HepG2 (cell line): ENCODE results near the gene SMPX. TPM values are rescaled to one million over a fixed set of nuclear protein-coding genes. Genes with fewer than 3 reads are reported as not detected.

Experiments used
- ATAC-seq: fragments of 200-7000 bp; cut with Tn5 transposase; 3 replicates; pipeline ENCODE4 v1.9.1; 2020; ENCODE audit warnings: mild to moderate bottlenecking, moderate library complexity
- BruUV-seq: library from RNA; stranded (reverse); fragments of 400-500 nt; replicated peaks from 2 replicates; lab custom pipeline; 2021; lab: Mats Ljungman, UMichigan
- CTCF ChIA-PET: fragments of 300-600 bp; formaldehyde crosslinking; extraction: SDS; loops from one replicate; lab custom pipeline; 2021; ENCODE audit warnings: low total read pairs, inconsistent platforms, low intra/inter-chr PET ratio; lab: Yijun Ruan, JAX
- POLR2A ChIA-PET: fragments of 350-600 bp; sonication (Branson Sonifier 250); formaldehyde crosslinking; loops from one replicate; lab custom pipeline; 2020; ENCODE audit warnings: antibody characterized with exemption, inconsistent platforms; lab: Yijun Ruan, JAX
- DNase-seq: peaks from one replicate; pipeline ENCODE4 v3.0.0-alpha.2; 2015; ENCODE audit warnings: low spot score
- FAIRE-seq: peaks from 3 replicates; lab custom pipeline; 2011; peaks lifted over from hg19 to GRCh38; lab: Jason Lieb, UNC
- H2AFZ ChIP-seq: one replicate; pipeline ENCODE4 v1.6.1; 2011; ENCODE audit warnings: low read length, inconsistent platforms
- H3K27ac ChIP-seq: fragments of 300-600 bp; 3 replicates; pipeline ENCODE4 v1.8.0; 2011; ENCODE audit warnings: mixed run types, mild to moderate bottlenecking, mixed read lengths, low read length, inconsistent platforms; ENCODE audit not compliant: insufficient read depth; ENCODE audit errors: extremely low read length
- H3K27me3 ChIP-seq, 2 experiments: fragments of 200-600 bp in 1 of 2; 2 replicates in 1 of 2; 3 replicates in 1 of 2; pipeline versions ENCODE4 v1.6.0 to v1.8.0; 2011; ENCODE audit warnings: low read length in 2 of 2, mild to moderate bottlenecking in 2 of 2, moderate library complexity in 2 of 2, inconsistent platforms in 1 of 2; ENCODE audit not compliant: insufficient read depth in 2 of 2, control insufficient read depth in 1 of 2
- H3K36me3 ChIP-seq, 2 experiments: fragments of 200-600 bp in 1 of 2; replicated peaks in 1 of 2; 2 replicates in 1 of 2; 3 replicates in 1 of 2; pipeline versions ENCODE4 v1.5.1 to v1.8.0; 2011; ENCODE audit warnings: low read length in 2 of 2, inconsistent platforms in 1 of 2; ENCODE audit not compliant: insufficient read depth in 2 of 2, control insufficient read depth in 1 of 2
- H3K4me1 ChIP-seq: 2 replicates; pipeline ENCODE4 v1.5.1; 2012; ENCODE audit warnings: low read length, inconsistent platforms; ENCODE audit not compliant: insufficient read depth
- H3K4me2 ChIP-seq: 2 replicates; pipeline ENCODE4 v1.6.0; 2011; ENCODE audit warnings: low read depth, low read length, inconsistent platforms
- H3K4me3 ChIP-seq, 3 experiments: fragments of 200-600 bp in 1 of 3; sonication (generic), shearing (Covaris generic) in 1 of 3; replicated peaks in 1 of 3; 2 replicates each; pipeline ENCODE4 v1.5.1; 2011 to 2016; ENCODE audit warnings: low read length in 3 of 3, inconsistent platforms in 2 of 3, low read depth in 2 of 3, mild to moderate bottlenecking in 2 of 3, control low read depth in 1 of 3, mixed read lengths in 1 of 3; ENCODE audit not compliant: insufficient read depth in 1 of 3
- H3K79me2 ChIP-seq: one replicate; pipeline ENCODE4 v1.6.1; 2011; ENCODE audit warnings: low read length, inconsistent platforms; ENCODE audit not compliant: insufficient read depth
- H3K9ac ChIP-seq: 2 replicates; pipeline ENCODE4 v1.6.0; 2011; ENCODE audit warnings: mild to moderate bottlenecking, low read depth, low read length, inconsistent platforms; ENCODE audit not compliant: insufficient read depth
- H3K9me3 ChIP-seq: 2 replicates; pipeline ENCODE4 v1.5.1; 2012; ENCODE audit warnings: mild to moderate bottlenecking, low read length
- H4K20me1 ChIP-seq: 2 replicates; pipeline ENCODE4 v1.6.0; 2011; ENCODE audit warnings: inconsistent platforms, mild to moderate bottlenecking, low read length, moderate library complexity; ENCODE audit not compliant: insufficient read depth
- ATRX ChIP-seq: sonication (generic); formaldehyde crosslinking; IDR thresholded peaks from 2 replicates; pipeline ENCODE4 v1.4.0; 2020; ENCODE audit warnings: missing genetic modification reagents, borderline replicate concordance
- CTCF ChIP-seq: sonication (generic); formaldehyde crosslinking; IDR thresholded peaks from 2 replicates; pipeline ENCODE4 v1.5.0; 2020; ENCODE audit warnings: mild to moderate bottlenecking, missing genetic modification reagents, moderate library complexity
- GFI1 ChIP-seq: sonication (generic); formaldehyde crosslinking; IDR thresholded peaks from 2 replicates; pipeline ENCODE4 v1.5.0; 2020; ENCODE audit warnings: missing genetic modification reagents, mild to moderate bottlenecking, borderline replicate concordance
- MAF1 ChIP-seq: sonication (generic); formaldehyde crosslinking; IDR thresholded peaks from 2 replicates; pipeline ENCODE4 v1.5.0; 2020; ENCODE audit warnings: missing genetic modification reagents, borderline replicate concordance
- NFYC ChIP-seq: IDR thresholded peaks from 2 replicates; pipeline ENCODE4 v1.6.1; 2016; ENCODE audit warnings: missing genetic modification reagents, missing compliant biosample characterization
- RBAK ChIP-seq: sonication (generic); formaldehyde crosslinking; IDR thresholded peaks from 2 replicates; pipeline ENCODE4 v1.5.1; 2020; ENCODE audit warnings: mild to moderate bottlenecking, missing genetic modification reagents
- STAG1 ChIP-seq: sonication (generic); formaldehyde crosslinking; IDR thresholded peaks from 2 replicates; pipeline ENCODE4 v1.4.0; 2020; ENCODE audit warnings: missing genetic modification reagents
- ZFYVE20 ChIP-seq: sonication (generic); formaldehyde crosslinking; IDR thresholded peaks from 2 replicates; pipeline ENCODE4 v1.8.0; 2023; ENCODE audit warnings: low read depth, mild to moderate bottlenecking, moderate library complexity, missing genetic modification reagents, borderline replicate concordance
- ZNF350 ChIP-seq: sonication (generic); formaldehyde crosslinking; IDR thresholded peaks from 2 replicates; pipeline ENCODE4 v1.4.0; 2020; ENCODE audit warnings: mild to moderate bottlenecking, low read depth, missing genetic modification reagents, borderline replicate concordance
- ZNF512B ChIP-seq: sonication (generic); formaldehyde crosslinking; IDR thresholded peaks from 2 replicates; pipeline ENCODE4 v1.5.1; 2020; ENCODE audit warnings: missing genetic modification reagents, mild to moderate bottlenecking, borderline replicate concordance
- ZNF703 ChIP-seq: sonication (generic); formaldehyde crosslinking; IDR thresholded peaks from 2 replicates; pipeline ENCODE4 v1.5.1; 2020; ENCODE audit warnings: missing genetic modification reagents, mild to moderate bottlenecking, moderate library complexity, borderline replicate concordance
- ZNF720 ChIP-seq: sonication (generic); formaldehyde crosslinking; IDR thresholded peaks from 2 replicates; pipeline ENCODE4 v1.4.0; 2020; ENCODE audit warnings: missing genetic modification reagents
- ZNF773 ChIP-seq: sonication (generic); formaldehyde crosslinking; IDR thresholded peaks from 2 replicates; pipeline ENCODE4 v1.4.0; 2020; ENCODE audit warnings: missing genetic modification reagents, borderline replicate concordance
- WGBS: methylation state at CpG from one replicate; pipeline ENCODE4 v1.1.6; 2017; ENCODE audit warnings: low lambda C conversion rate; 5-methylcytosine and 5-hydroxymethylcytosine counted together
- in situ Hi-C: cut with HindIII; loops from 2 replicates; pipeline ENCODE4 v1.10.0; 2017; ENCODE audit warnings: low pct_unique_long_range_greater_than_20kb; ENCODE audit not compliant: extremely low pct_ligation_motif_present
- intact Hi-C: fragments of 100-400 bp; cut with micrococcal nuclease; formaldehyde crosslinking; loops from one replicate; pipeline ENCODE4 v1.10.0; 2022; ENCODE audit not compliant: unreplicated experiment
- polyA plus RNA-seq, 8 experiments: library from polyadenylated mRNA; depleted of rRNA in 3 of 8; stranded (reverse) in 7 of 8; unstranded in 1 of 8; fragments of >200 nt; fragmentation: Illumina TruSeq in 4 of 8; extraction: Trizol in 4 of 8; gene quantifications; 2 replicates each; pipeline versions ENCODE4 v1.2.1 to v1.2.3, GENCODE V29; 2011 to 2016; ENCODE audit warnings: low read depth in 4 of 8, missing spikeins in 1 of 8, mixed read lengths in 1 of 8; ENCODE audit not compliant: insufficient read depth in 1 of 8
- total RNA-seq, 5 experiments: library from RNA; depleted of rRNA; stranded (reverse); fragments of >200 nt; fragmentation: Illumina TruSeq; extraction: Trizol; gene quantifications; 2 replicates each; pipeline ENCODE4 v1.2.3, GENCODE V29; 2016; ENCODE audit warnings: low read depth in 1 of 5
- TF ChIP-seq, protein P1 (sequence below): sonication (generic); formaldehyde crosslinking; IDR thresholded peaks from 2 replicates; pipeline ENCODE4 v1.4.0; 2020; ENCODE audit warnings: missing genetic modification reagents

SMPX gene
- total and polyA plus RNA-seq, 2 of the 13 experiments (the other 11 are each of a cell fraction or from before 2014, with no cell fraction given), result 0.95 to 1.8 TPM

DNA sequence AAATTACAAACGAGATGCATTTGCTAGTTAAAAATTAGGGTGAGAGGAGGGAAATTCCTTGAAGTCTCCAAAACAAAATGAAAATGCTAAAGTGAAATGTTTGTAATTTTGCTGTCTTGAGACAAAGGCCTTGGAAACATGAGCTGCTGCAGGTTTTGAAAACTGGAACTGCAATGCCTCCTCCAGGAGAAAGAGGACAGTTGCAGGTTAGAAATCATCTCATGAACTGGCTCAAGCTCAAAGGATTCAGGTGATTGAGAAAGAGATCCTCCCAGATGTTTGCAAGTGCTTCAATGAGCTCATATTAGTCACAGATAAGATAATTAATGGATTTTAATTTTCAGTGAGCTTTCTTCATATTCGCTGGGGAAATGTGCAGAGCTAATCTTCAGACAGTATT, 32.4 kb downstream of the SMPX start:
- FAIRE-seq (peak; percentile 54), ATAC-seq (peak; percentile 56; the same call in 2 of the 3 replicates), DNase-seq (peak; percentile 27)
- H3K9ac ChIP-seq, result no peak overlapping the region
- H2AFZ ChIP-seq, result no peak overlapping the region
- H3K27ac ChIP-seq, result no peak overlapping the region
- no peaks in the 10 kb centered on the region for H3K9me3 ChIP-seq
- no peaks in the 10 kb centered on the region for H4K20me1 ChIP-seq
- H3K4me1 ChIP-seq, result peaks cover 37% of the 10 kb centered on the region
- ChIA-PET CTCF (no interaction called here), POLR2A (no interaction called here)
- no peak for TF ChIP-seq ZNF773 (CRISPR knock-in tag)
- TF ChIP-seq ZNF703 (CRISPR knock-in tag), result no peak
- TF ChIP-seq RBAK (CRISPR knock-in tag), result no peak
- peak; percentile 65 for TF ChIP-seq CTCF (CRISPR knock-in tag)
- TF ChIP-seq MAF1, result no peak
- TF ChIP-seq ZNF350, result no peak
- TF ChIP-seq, protein P1, sequence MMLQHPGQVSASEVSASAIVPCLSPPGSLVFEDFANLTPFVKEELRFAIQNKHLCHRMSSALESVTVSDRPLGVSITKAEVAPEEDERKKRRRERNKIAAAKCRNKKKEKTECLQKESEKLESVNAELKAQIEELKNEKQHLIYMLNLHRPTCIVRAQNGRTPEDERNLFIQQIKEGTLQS (CRISPR knock-in tag), result no peak
- no peak for TF ChIP-seq ZNF720 (CRISPR knock-in tag)
- no peak for TF ChIP-seq GFI1 (CRISPR knock-in tag)
- no peak for TF ChIP-seq ATRX
- TF ChIP-seq ZNF512B (CRISPR knock-in tag), result no peak
- no peak for TF ChIP-seq ZFYVE20 (CRISPR knock-in tag)
- TF ChIP-seq NFYC (CRISPR knock-in tag), result no peak
- TF ChIP-seq STAG1 (CRISPR knock-in tag), result peak; percentile 66
- no TSS peak for BruUV-seq
- H3K36me3 ChIP-seq, result no peaks in the 10 kb centered on the region
- H3K4me2 ChIP-seq, result no peak overlapping the region
- no peaks in the 10 kb centered on the region for H3K79me2 ChIP-seq
- 0% methylated on average over 2 of the region's 2 CpGs for WGBS
- H3K4me3 ChIP-seq, result no peak overlapping the region
- H3K27me3 ChIP-seq, result no peaks in the 10 kb centered on the region
- intact Hi-C loops, result loop anchor here (5.0 to 10.0 kb wide), 3 partner anchors 219 to 1191 kb away; partner anchors contain the start of gene SMS
- in situ Hi-C loops, result loop anchor here (25.0 kb wide), 1 partner anchor 1188 kb away; no protein-coding TSS in a partner anchor
